ENCODE results near the gene ERMARD. TPM values are rescaled to one million over a fixed set of nuclear protein-coding genes. Genes with fewer than 3 reads are reported as not detected.

The ERMARD gene
- polyA plus RNA-seq, 1 experiment = 31.8 TPM

DNA sequence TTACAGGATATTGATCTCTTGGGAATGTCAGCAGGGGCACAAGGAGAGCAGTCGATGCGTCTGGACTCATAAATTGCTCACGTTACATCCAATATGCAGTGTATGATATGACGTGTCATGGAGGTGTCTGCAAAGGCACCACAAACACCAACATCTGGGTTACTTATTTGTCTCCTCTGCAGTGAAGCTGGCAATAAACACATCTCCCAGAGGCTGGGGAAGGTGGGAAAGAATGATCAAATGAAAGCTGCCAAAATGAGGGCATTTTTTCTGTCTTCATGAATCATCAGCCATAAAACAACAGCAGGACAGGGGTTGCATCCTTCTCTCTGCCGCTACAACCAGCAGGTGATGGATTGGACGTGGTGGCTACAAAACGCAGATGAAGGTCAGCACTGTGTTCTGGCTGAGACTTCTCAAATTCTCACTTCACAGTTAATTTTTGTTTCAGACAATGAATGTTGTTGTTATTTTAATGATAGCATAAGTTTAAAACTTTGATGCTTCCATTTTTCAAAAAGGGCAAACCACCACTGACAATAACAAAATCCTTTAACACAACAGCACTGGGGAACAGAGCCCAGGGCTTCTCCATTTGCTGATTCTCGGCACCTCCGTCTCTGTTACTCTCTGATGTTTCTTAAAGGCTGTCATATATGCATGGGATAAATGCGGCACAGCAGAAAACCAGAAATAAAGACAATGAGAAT, 47.5 kb downstream of the ERMARD start:
- TF ChIP-seq, protein P1, sequence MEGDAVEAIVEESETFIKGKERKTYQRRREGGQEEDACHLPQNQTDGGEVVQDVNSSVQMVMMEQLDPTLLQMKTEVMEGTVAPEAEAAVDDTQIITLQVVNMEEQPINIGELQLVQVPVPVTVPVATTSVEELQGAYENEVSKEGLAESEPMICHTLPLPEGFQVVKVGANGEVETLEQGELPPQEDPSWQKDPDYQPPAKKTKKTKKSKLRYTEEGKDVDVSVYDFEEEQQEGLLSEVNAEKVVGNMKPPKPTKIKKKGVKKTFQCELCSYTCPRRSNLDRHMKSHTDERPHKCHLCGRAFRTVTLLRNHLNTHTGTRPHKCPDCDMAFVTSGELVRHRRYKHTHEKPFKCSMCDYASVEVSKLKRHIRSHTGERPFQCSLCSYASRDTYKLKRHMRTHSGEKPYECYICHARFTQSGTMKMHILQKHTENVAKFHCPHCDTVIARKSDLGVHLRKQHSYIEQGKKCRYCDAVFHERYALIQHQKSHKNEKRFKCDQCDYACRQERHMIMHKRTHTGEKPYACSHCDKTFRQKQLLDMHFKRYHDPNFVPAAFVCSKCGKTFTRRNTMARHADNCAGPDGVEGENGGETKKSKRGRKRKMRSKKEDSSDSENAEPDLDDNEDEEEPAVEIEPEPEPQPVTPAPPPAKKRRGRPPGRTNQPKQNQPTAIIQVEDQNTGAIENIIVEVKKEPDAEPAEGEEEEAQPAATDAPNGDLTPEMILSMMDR (IDR thresholded peaks at IDR 0.05; ENCODE audit: insufficient read depth, low read depth, low read length) = no peak
- ChIA-PET POLR2A (no interaction called here), CTCF (interaction anchor here (1.8 to 3.6 kb wide), 2 partner anchors 8 to 9 kb away, joined by 4 to 20 read pairs; no protein-coding TSS in a partner anchor)
- DNase-seq (ENCODE audit: low read depth) = no peak
- Histone ChIP-seq H3K4me3 (ENCODE audit: low read depth, low read length) (no peak overlapping the region), H3K27me3 (ENCODE audit: control insufficient read depth, insufficient read depth, low read length) (peaks cover 1% of the 10 kb centered on the region; the same call in 1 of the 2 replicates), H3K36me3 (ENCODE audit: control insufficient read depth, insufficient read depth, low read length) (no peaks in the 10 kb centered on the region)

DNA sequence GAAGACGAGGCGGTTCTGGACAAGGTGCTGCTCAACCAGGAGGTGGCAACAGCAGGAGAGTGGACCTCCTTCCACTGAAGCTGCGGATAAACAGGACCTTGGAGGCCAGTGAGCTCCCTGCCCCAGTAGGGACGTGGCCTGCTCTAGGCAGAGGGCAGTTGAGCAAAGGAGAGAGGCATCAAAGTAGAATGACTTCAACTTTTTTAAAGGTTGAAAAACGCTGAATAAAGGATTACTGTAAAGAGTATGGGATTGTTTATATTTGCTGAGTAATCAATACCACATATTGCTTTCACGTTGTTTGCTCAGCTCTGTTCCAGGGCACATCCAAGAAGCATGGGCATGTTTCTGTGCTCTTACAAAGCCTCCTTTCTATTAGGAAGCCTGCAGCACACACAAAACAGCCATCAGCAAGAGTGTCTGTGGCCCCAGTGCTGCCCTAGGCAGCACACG, 48.1 kb downstream of the ERMARD start:
- Histone ChIP-seq H3K27me3 (ENCODE audit: control insufficient read depth, insufficient read depth, low read length) (peaks cover 1% of the 10 kb centered on the region), H3K36me3 (ENCODE audit: control insufficient read depth, insufficient read depth, low read length) (no peaks in the 10 kb centered on the region), H3K4me3 (ENCODE audit: low read depth, low read length) (no peak overlapping the region)
- ChIA-PET CTCF (interaction anchor here (3.6 kb wide), 1 partner anchor 9 kb away, joined by 20 read pairs; no protein-coding TSS in a partner anchor), POLR2A (no interaction called here)
- DNase-seq (ENCODE audit: low read depth) = no peak
- TF ChIP-seq, protein P1 (IDR thresholded peaks at IDR 0.05; ENCODE audit: insufficient read depth, low read depth, low read length) = no peak

DNA sequence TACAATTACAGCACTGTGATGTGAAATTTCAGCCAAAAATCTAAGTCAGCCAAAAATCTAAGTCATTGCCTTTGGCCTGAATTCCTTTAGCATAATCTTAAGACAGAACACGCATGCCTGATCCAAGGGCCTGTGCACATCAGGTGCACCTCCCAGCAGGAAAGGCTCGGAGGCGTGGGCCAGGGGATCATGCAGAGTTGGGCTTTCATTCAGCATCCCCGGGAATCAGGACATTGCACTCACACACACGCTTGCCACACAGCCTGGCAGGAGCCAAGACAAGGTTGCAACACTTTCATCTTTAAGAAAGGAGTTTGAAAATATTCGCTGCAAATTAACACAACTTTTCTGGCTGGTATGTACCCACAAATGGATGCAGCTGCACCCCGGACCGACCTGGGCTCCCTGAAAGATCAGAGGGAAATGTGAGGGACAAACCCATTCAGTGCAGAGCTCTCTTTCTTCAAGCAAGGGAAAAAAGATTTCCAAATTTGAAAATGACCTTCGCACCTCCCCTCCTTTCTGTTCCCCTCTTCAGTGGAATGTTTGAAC, 48.8 kb downstream of the ERMARD start:
- ChIA-PET CTCF (interaction anchor here (3.6 kb wide), 1 partner anchor 10 kb away, joined by 20 read pairs; no protein-coding TSS in a partner anchor), POLR2A (no interaction called here)
- no peak for DNase-seq (ENCODE audit: low read depth)
- Histone ChIP-seq H3K36me3 (ENCODE audit: control insufficient read depth, insufficient read depth, low read length) (no peaks in the 10 kb centered on the region), H3K27me3 (ENCODE audit: control insufficient read depth, insufficient read depth, low read length) (peaks cover under 1% of the 10 kb centered on the region), H3K4me3 (ENCODE audit: low read depth, low read length) (no peak overlapping the region)
- TF ChIP-seq, protein P1 (IDR thresholded peaks at IDR 0.05; ENCODE audit: insufficient read depth, low read depth, low read length) = no peak

DNA sequence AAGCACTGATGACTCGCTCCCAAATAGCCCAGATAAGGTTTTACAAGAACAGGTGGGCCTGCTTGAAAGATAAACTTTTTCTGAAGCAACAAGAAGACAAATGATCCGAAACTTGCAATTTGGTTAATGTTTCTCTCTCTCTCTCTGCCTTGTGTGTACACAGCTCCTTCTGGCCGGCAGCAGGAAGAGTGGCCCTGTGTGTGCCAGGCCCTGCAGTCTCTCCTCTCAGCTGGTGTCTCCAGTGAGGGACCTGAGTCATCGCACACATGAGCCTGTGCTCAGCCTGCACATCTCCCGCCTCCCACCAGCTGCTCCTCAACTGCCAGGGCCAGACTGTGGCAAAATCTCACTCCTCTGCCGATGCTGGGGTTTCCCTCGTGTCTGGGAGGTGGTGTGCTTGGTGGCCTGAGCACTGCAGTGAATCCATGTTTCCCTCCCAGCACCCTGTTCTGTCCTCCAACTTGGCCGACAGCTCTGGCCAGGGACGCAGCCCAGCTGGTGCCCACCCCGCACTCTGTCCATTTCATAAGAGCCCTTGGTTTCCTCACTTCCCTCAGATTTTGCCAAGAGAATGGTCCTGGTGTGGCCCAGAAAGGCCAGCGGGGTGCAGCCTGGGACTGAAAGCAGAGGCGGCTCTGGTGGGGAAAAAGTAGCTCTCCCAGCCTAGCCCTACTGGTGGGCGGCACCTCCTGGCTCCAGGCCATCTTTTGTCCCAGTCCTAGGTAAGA, 49.4 kb downstream of the ERMARD start:
- ChIA-PET POLR2A (no interaction called here), CTCF (interaction anchor here (0.8 to 3.6 kb wide), 2 partner anchors 11 to 729 kb away, joined by 3 to 20 read pairs; no protein-coding TSS in a partner anchor)
- DNase-seq (ENCODE audit: low read depth) = no peak
- Histone ChIP-seq H3K4me3 (ENCODE audit: low read depth, low read length) (no peak overlapping the region), H3K27me3 (ENCODE audit: control insufficient read depth, insufficient read depth, low read length) (peaks cover 2% of the 10 kb centered on the region; the same call in 1 of the 2 replicates), H3K36me3 (ENCODE audit: control insufficient read depth, insufficient read depth, low read length) (no peaks in the 10 kb centered on the region)
- TF ChIP-seq, protein P1 (IDR thresholded peaks at IDR 0.05; ENCODE audit: insufficient read depth, low read depth, low read length) = no peak
